Erythroblast (primary cell): ENCODE data around the gene IGFBP5.

Experiments used
- GATA1 ChIP-seq: IDR thresholded peaks from 2 replicates; pipeline ENCODE4 v1.6.1; 2011; ENCODE audit warnings: low read depth, mild to moderate bottlenecking, control low read depth, low read length, moderate library complexity
- POLR2A ChIP-seq: IDR thresholded peaks from 2 replicates; pipeline ENCODE4 v1.6.1; 2011; ENCODE audit warnings: mild to moderate bottlenecking, low read length

GRCh38 chr2:216637472-216637871 lies 57.9 kb downstream of the IGFBP5 start:
- TF ChIP-seq POLR2A = no peak
- TF ChIP-seq GATA1 = no peak
